NOMO-1 treated with DMSO at 0.1 percent for 48 hours (cell line): ENCODE results near the gene USP6NL.

Experiments
- DNase-seq: peaks from one replicate; lab custom pipeline; 2025; ENCODE audit not compliant: unreplicated experiment; lab: John Stamatoyannopoulos, UW

The USP6NL gene

GRCh38 chr10:11594589-11595394 is 16.7 kb downstream of the USP6NL start:
- peak; percentile 49 for DNase-seq

- DNase-seq: no peak
Measured at GRCh38 chr10:11593612-11594011, 17.8 kb downstream of the USP6NL start.

DNA sequence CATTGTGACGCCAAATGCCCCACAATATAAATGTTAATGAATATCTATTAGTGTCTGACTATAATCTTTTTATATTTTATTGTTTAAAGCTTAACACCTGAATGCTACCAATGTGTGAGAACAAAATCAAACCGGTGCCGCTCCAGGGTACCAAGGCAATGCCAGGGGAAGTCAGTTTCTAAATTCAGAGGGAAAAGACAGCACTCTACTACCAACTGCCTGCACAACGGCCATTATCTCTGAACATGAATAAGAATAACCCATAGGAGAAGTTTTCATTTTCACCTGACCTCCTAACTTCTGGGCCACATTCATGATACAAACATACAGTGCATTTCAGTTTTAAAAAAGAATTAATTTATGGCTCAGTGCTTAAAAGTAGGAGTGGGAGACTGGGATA is 21.7 kb downstream of the USP6NL start:
- DNase-seq: no peak

- DNase-seq: no peak
Measured at GRCh38 chr10:11588873-11589574, 22.4 kb downstream of the USP6NL start.

- DNase-seq: no peak
Measured at GRCh38 chr10:11587722-11588259, 23.7 kb downstream of the USP6NL start.

- DNase-seq: peak; percentile 71
Measured at GRCh38 chr10:11586170-11586569, 25.3 kb downstream of the USP6NL start.

- DNase-seq: no peak
Measured at GRCh38 chr10:11581213-11581612, 30.2 kb downstream of the USP6NL start.

GRCh38 chr10:11579885-11580284 is 31.6 kb downstream of the USP6NL start:
- no peak for DNase-seq

GRCh38 chr10:11578802-11579255 is 32.6 kb downstream of the USP6NL start:
- DNase-seq: no peak

GRCh38 chr10:11576092-11576809 is 35.2 kb downstream of the USP6NL start:
- DNase-seq: no peak

DNA sequence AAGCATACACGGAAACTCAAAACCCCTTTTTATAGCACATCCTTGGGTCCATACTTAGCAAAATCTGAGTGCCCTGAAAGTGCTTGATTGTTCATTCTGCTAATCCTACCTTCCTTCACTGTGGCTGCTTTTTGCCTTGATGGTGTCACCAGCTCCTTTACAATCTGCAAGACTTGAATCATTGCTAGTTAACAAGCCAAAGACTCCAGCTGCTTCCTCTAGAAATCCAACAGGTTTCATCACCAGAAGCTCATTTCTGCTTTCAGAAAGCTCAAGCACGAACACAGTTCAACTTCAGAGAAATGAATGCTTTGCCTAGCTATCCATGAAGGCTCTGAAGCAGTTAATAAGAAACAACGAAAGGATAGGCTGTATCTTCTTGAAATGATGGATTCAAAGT is 38.0 kb downstream of the USP6NL start:
- peak; percentile 96 for DNase-seq

- no peak for DNase-seq
Measured at GRCh38 chr10:11570751-11571150, 40.7 kb downstream of the USP6NL start.

DNA sequence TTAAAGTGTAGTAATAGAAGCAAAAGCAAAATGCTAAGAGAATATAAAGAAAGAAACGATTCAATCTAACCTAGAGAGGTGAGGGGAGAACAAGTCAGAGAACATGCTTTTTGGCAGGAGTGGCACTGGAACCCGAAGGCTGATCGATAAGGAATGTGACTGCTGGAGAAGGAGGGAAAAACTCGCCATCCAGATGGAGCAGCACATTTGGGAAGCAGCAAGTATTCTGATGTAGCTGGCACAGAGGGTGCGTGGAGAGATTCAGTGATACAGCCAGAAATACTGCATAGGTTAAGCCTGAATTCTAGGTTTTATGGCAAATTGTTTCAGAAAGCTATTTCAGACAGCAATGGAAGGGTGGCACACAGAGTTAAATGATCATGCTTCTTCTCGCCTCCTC is 42.0 kb downstream of the USP6NL start:
- DNase-seq: no peak

- no peak for DNase-seq
Measured at GRCh38 chr10:11568578-11568977, 42.9 kb downstream of the USP6NL start.

GRCh38 chr10:11564741-11565140 is 46.7 kb downstream of the USP6NL start:
- peak; percentile 40 for DNase-seq

- DNase-seq: no peak
Measured at GRCh38 chr10:11563936-11564335, 47.5 kb downstream of the USP6NL start.

GRCh38 chr10:11562888-11563287 is 48.6 kb downstream of the USP6NL start:
- DNase-seq: no peak

DNA sequence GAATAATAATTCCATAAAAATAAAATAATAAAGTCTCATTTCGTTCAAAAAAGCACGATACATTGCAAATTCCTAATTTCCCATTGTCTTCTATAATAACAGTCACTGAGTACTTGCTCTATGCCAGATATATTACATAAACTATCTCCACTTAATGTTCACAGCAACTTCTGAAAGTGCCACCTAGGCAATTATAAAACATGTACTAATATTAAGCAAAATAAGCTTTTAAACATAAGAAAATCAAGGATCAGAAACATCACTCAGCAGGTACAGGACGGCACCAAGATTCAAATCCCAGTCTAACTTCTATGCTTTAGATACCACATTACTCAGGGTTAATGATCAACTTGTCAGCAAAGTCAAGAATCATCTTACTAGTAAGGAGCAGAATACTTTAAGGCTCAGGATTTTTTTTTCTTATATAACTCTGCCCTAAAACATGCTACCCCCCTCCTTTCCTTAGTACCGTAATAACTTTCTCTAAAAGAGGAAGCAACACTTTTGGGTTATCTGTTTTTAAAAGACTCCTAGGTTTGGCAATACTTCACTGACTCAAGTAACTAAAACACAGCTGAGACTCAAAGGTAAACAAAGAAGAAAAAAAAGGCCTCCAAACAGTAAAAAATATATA is 51.3 kb downstream of the USP6NL start:
- DNase-seq: peak; percentile 96

- no peak for DNase-seq
Measured at GRCh38 chr10:11557967-11558366, 53.5 kb downstream of the USP6NL start.

- no peak for DNase-seq
Measured at GRCh38 chr10:11557513-11557912, 53.9 kb downstream of the USP6NL start.

DNA sequence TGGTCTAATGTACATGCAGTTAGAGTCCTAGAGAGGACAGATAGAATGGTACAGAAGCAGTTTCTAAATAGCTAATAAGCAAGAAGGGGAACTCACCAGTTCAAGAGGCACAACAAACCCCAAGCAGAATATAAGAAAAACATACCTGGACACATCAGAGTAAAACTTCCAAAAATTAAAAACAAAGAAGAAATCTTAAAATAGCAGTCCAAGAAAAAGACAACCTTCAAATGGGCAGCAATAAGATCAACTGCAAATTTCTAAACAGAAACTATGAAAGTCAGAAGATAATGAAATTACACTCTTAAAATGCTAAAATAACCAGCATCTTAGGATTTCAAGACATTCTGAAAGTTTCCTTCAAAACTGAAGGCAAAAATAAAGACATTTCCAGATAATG is 55.9 kb downstream of the USP6NL start:
- no peak for DNase-seq
